Ectodermal cell (in vitro differentiated cells): ENCODE data around the gene ZNF593OS.

Experiments
- H3K27ac ChIP-seq: 2 replicates; pipeline ENCODE4 v1.7.0; 2013; ENCODE audit warnings: mild to moderate bottlenecking, low read depth, low read length; ENCODE audit not compliant: insufficient read depth, poor library complexity, severe bottlenecking
- H3K27me3 ChIP-seq: 2 replicates; pipeline ENCODE4 v1.7.0; 2013; ENCODE audit warnings: mild to moderate bottlenecking, low read length; ENCODE audit not compliant: insufficient read depth, control insufficient read depth, poor library complexity, severe bottlenecking
- H3K36me3 ChIP-seq: one replicate; pipeline ENCODE4 v1.7.0; 2013; ENCODE audit warnings: low read length; ENCODE audit not compliant: control insufficient read depth, insufficient read depth
- H3K4me1 ChIP-seq: one replicate; pipeline ENCODE4 v1.7.0; 2013; ENCODE audit warnings: low read length; ENCODE audit not compliant: control insufficient read depth, insufficient read depth
- H3K4me3 ChIP-seq: 2 replicates; pipeline ENCODE4 v1.7.0; 2013; ENCODE audit warnings: low read depth, low read length, control low read depth; ENCODE audit not compliant: insufficient read depth
- H3K9me3 ChIP-seq: 2 replicates; pipeline ENCODE4 v1.7.0; 2013; ENCODE audit warnings: mild to moderate bottlenecking, low read length, moderate library complexity; ENCODE audit not compliant: control insufficient read depth
- WGBS, 2 experiments: methylation state at CpG; one replicate each; pipeline ENCODE4 v1.1.7; 2013; ENCODE audit warnings: missing lambda C conversion rate in 2 of 2; 5-methylcytosine and 5-hydroxymethylcytosine counted together

Gene ZNF593OS

GRCh38 chr1:26126321-26127084 is 45.1 kb downstream of the ZNF593OS start:
- Histone ChIP-seq H3K9me3 (no peaks in the 10 kb centered on the region), H3K27me3 (no peaks in the 10 kb centered on the region), H3K4me1 (no peaks in the 10 kb centered on the region), H3K4me3 (no peak overlapping the region), H3K36me3 (no peaks in the 10 kb centered on the region), H3K27ac (no peak overlapping the region)
- 80 to 85% methylated on average over 9 of the region's 9 CpGs for WGBS, 2 experiments

- no peak overlapping the region for H3K4me3 ChIP-seq
- no peaks in the 10 kb centered on the region for H3K9me3 ChIP-seq
- H3K4me1 ChIP-seq = no peaks in the 10 kb centered on the region
- H3K36me3 ChIP-seq = no peaks in the 10 kb centered on the region
- H3K27ac ChIP-seq = no peak overlapping the region
- 92% methylated on average over 1 of the region's 1 CpG; no CpG with 5 or more reads in 1 of the 2 experiments for WGBS, 2 experiments
- H3K27me3 ChIP-seq = no peaks in the 10 kb centered on the region
Measured at GRCh38 chr1:26125946-26126320, 45.7 kb downstream of the ZNF593OS start.

GRCh38 chr1:26125382-26125781 is 46.2 kb downstream of the ZNF593OS start:
- Histone ChIP-seq H3K4me3 (no peak overlapping the region), H3K4me1 (no peaks in the 10 kb centered on the region), H3K9me3 (no peaks in the 10 kb centered on the region), H3K36me3 (no peaks in the 10 kb centered on the region), H3K27me3 (no peaks in the 10 kb centered on the region), H3K27ac (no peak overlapping the region)

- H3K27me3 ChIP-seq = no peaks in the 10 kb centered on the region
- no peak overlapping the region for H3K4me3 ChIP-seq
- H3K36me3 ChIP-seq = no peaks in the 10 kb centered on the region
- H3K27ac ChIP-seq = no peak overlapping the region
- 92 to 98% methylated on average over 3 to 4 of the region's 4 CpGs for WGBS, 2 experiments
- no peaks in the 10 kb centered on the region for H3K4me1 ChIP-seq
- H3K9me3 ChIP-seq = no peaks in the 10 kb centered on the region
Measured at GRCh38 chr1:26124418-26125331, 47.0 kb downstream of the ZNF593OS start.

- no peaks in the 10 kb centered on the region for H3K27me3 ChIP-seq
- WGBS, 2 experiments = 94 to 98% methylated on average over 4 to 6 of the region's 7 CpGs
- no peaks in the 10 kb centered on the region for H3K4me1 ChIP-seq
- no peaks in the 10 kb centered on the region for H3K9me3 ChIP-seq
- no peak overlapping the region for H3K4me3 ChIP-seq
- H3K27ac ChIP-seq = no peak overlapping the region
- no peaks in the 10 kb centered on the region for H3K36me3 ChIP-seq
Measured at GRCh38 chr1:26122988-26123973, 48.4 kb downstream of the ZNF593OS start.

GRCh38 chr1:26121854-26122773 is 49.5 kb downstream of the ZNF593OS start:
- Histone ChIP-seq H3K27ac (no peak overlapping the region), H3K4me3 (no peak overlapping the region), H3K9me3 (no peaks in the 10 kb centered on the region), H3K27me3 (no peaks in the 10 kb centered on the region), H3K36me3 (no peaks in the 10 kb centered on the region), H3K4me1 (no peaks in the 10 kb centered on the region)
- 95 to 97% methylated on average over 8 of the region's 8 CpGs for WGBS, 2 experiments

- no peaks in the 10 kb centered on the region for H3K36me3 ChIP-seq
- 92 to 94% methylated on average over 8 of the region's 9 CpGs for WGBS, 2 experiments
- no peaks in the 10 kb centered on the region for H3K9me3 ChIP-seq
Measured at GRCh38 chr1:26119892-26120608, 51.6 kb downstream of the ZNF593OS start.

More at GRCh38 chr1:26119892-26120608, 51.6 kb downstream of the ZNF593OS start:
- H3K4me1 ChIP-seq = no peaks in the 10 kb centered on the region
- H3K27ac ChIP-seq = no peak overlapping the region
- H3K27me3 ChIP-seq = no peaks in the 10 kb centered on the region
- H3K4me3 ChIP-seq = no peak overlapping the region
